ENCODE measurements around the gene FBXO33.

The FBXO33 gene

GRCh38 chr14:39442293-39442692, 10.1 kb upstream of the FBXO33 start:
- no peak overlapping the region for H3K4me3 ChIP-seq (replicated peaks in 1 of 2; ENCODE audit: low read depth in 2 of 2, low read length in 2 of 2)
- peak in 1 of 2 donors; percentile 28 for DNase-seq (ENCODE audit: low read depth in 2 of 2)
- no peak for TF ChIP-seq CTCF (IDR thresholded peaks at IDR 0.05; ENCODE audit: low read depth, low read length)

GRCh38 chr14:39441805-39442204, 9.6 kb upstream of the FBXO33 start:
- no peak for DNase-seq (ENCODE audit: low read depth in 2 of 2)
- H3K4me3 ChIP-seq (replicated peaks in 1 of 2; ENCODE audit: low read depth in 2 of 2, low read length in 2 of 2), result no peak overlapping the region
- TF ChIP-seq CTCF (IDR thresholded peaks at IDR 0.05; ENCODE audit: low read depth, low read length), result no peak

GRCh38 chr14:39440975-39441374, 8.7 kb upstream of the FBXO33 start:
- no peak for TF ChIP-seq CTCF (IDR thresholded peaks at IDR 0.05; ENCODE audit: low read depth, low read length)
- DNase-seq (ENCODE audit: low read depth in 2 of 2), result no peak
- no peak overlapping the region for H3K4me3 ChIP-seq (replicated peaks in 1 of 2; ENCODE audit: low read depth in 2 of 2, low read length in 2 of 2)

GRCh38 chr14:39435241-39435640, 3.0 kb upstream of the FBXO33 start:
- no peak for TF ChIP-seq CTCF (IDR thresholded peaks at IDR 0.05; ENCODE audit: low read depth, low read length)
- no peak overlapping the region for H3K4me3 ChIP-seq (replicated peaks in 1 of 2; ENCODE audit: low read depth in 2 of 2, low read length in 2 of 2)
- DNase-seq (ENCODE audit: low read depth in 2 of 2), result no peak

GRCh38 chr14:39434401-39434800, 2.2 kb upstream of the FBXO33 start:
- DNase-seq (ENCODE audit: low read depth in 2 of 2), result peak in 1 of 2 donors; percentile 23
- no peak overlapping the region for H3K4me3 ChIP-seq (replicated peaks in 1 of 2; ENCODE audit: low read depth in 2 of 2, low read length in 2 of 2)
- TF ChIP-seq CTCF (IDR thresholded peaks at IDR 0.05; ENCODE audit: low read depth, low read length), result no peak

- DNase-seq (ENCODE audit: low read depth in 2 of 2), result no peak
- no peak for TF ChIP-seq CTCF (IDR thresholded peaks at IDR 0.05; ENCODE audit: low read depth, low read length)
- peak overlapping the region; percentile 70 to 79 for H3K4me3 ChIP-seq (replicated peaks in 1 of 2; ENCODE audit: low read depth in 2 of 2, low read length in 2 of 2)
Measured at GRCh38 chr14:39433452-39433813, 1.2 kb upstream of the FBXO33 start.

Measured in cardiac fibroblast (primary cell).